NCI-H1436 (cell line): ENCODE data around the gene MRPL48.

Source experiments
- DNase-seq: peaks from one replicate; lab custom pipeline; 2025; lab: John Stamatoyannopoulos, UW

The MRPL48 gene

GRCh38 chr11:73893041-73893440 lies 105.4 kb downstream of the MRPL48 start:
- no peak for DNase-seq

- DNase-seq = no peak
These were observed 107.2 kb downstream of the MRPL48 start for GRCh38 chr11:73894725-73895335.

GRCh38 chr11:73902303-73902702 lies 114.6 kb downstream of the MRPL48 start:
- no peak for DNase-seq

GRCh38 chr11:73907191-73907590 lies 119.5 kb downstream of the MRPL48 start:
- DNase-seq = no peak

GRCh38 chr11:73912026-73912425 lies 124.4 kb downstream of the MRPL48 start:
- DNase-seq = no peak

- DNase-seq = no peak
These were observed 125.8 kb downstream of the MRPL48 start for GRCh38 chr11:73913472-73913871.

GRCh38 chr11:73914284-73914683 lies 126.6 kb downstream of the MRPL48 start:
- no peak for DNase-seq
